Prostate gland (tissue), 2 donors: Measurements from ENCODE around the gene ZNF768. TPM values are rescaled to one million over a fixed set of nuclear protein-coding genes. Genes with fewer than 3 reads are reported as not detected.

Source experiments
- DNase-seq: peaks from one replicate; pipeline ENCODE4 v3.0.0-alpha.2; 2019; ENCODE audit warnings: low spot score
- H3K27ac ChIP-seq, 2 donors: fragments of 200-600 bp; sonication (generic); 2 replicates each; pipeline ENCODE4 v1.5.1; 2017 to 2019
- H3K27me3 ChIP-seq: fragments of 200-600 bp; sonication (generic); replicated peaks from 2 replicates; pipeline ENCODE4 v1.5.1; 2019; ENCODE audit not compliant: insufficient read depth
- H3K36me3 ChIP-seq, 2 donors: fragments of 200-600 bp; sonication (generic); 1 replicate in 1 of 2; 2 replicates in 1 of 2; pipeline versions ENCODE4 v1.5.1 to v1.8.1; 2017 to 2019
- H3K4me1 ChIP-seq: fragments of 200-600 bp; sonication (generic); replicated peaks from 2 replicates; pipeline ENCODE4 v1.5.1; 2019
- H3K4me3 ChIP-seq, 2 donors: fragments of 200-600 bp; sonication (generic); 2 replicates each; pipeline ENCODE4 v1.5.1; 2017 to 2019
- H3K9me3 ChIP-seq: fragments of 200-600 bp; sonication (generic); 2 replicates; pipeline ENCODE4 v1.5.1; 2017
- CTCF ChIP-seq, 4 experiments: fragments of 200-600 bp in 2 of 4; fragments of 450-650 bp in 2 of 4; sonication (generic) in 2 of 4; IDR thresholded peaks; 1 replicate in 3 of 4; 2 replicates in 1 of 4; pipeline ENCODE4 v1.5.1; 2016 to 2019; ENCODE audit warnings: antibody characterized with exemption in 4 of 4, mild to moderate bottlenecking in 2 of 4, moderate library complexity in 2 of 4
- POLR2A ChIP-seq: fragments of 450-650 bp; IDR thresholded peaks from one replicate; pipeline ENCODE4 v1.6.1; 2016; ENCODE audit warnings: antibody characterized with exemption, mild to moderate bottlenecking
- POLR2AphosphoS5 ChIP-seq: sonication (generic); formaldehyde crosslinking; IDR thresholded peaks from one replicate; pipeline ENCODE4 v1.6.1; 2017; ENCODE audit warnings: antibody characterized with exemption
- WGBS: methylation state at CpG from one replicate; pipeline ENCODE4 v1.1.5; 2018; 5-methylcytosine and 5-hydroxymethylcytosine counted together
- intact Hi-C: fragments of 100-400 bp; cut with DNase I; formaldehyde crosslinking; loops from one replicate; pipeline ENCODE4 v1.14.2; 2022
- total RNA-seq, 2 donors: library from RNA; depleted of rRNA; stranded (reverse); fragments of >200 nt; gene quantifications; one replicate each; pipeline ENCODE4 v1.1.0, GENCODE V29; 2016

The ZNF768 gene
- total RNA-seq, 2 donors from 2014 or later = 46.5 to 61.1 TPM

GRCh38 chr16:30532285-30533145 is 6.1 kb upstream of the ZNF768 start:
- intact Hi-C loops = no loop called here

GRCh38 chr16:30530163-30531037 is 4.0 kb upstream of the ZNF768 start:
- Histone ChIP-seq H3K27me3 (no peaks in the 10 kb centered on the region), H3K27ac (no peak overlapping the region), H3K9me3 (no peaks in the 10 kb centered on the region), H3K4me1 (peaks cover 6% of the 10 kb centered on the region), H3K36me3 (no peaks in the 10 kb centered on the region), H3K4me3 (no peak overlapping the region)
- 60% methylated on average over 13 of the region's 13 CpGs for WGBS
- DNase-seq = no peak
- intact Hi-C loops = no loop called here
- TF ChIP-seq CTCF (IDR thresholded peaks at IDR 0.05) (no peak), POLR2A (no peak)

More at GRCh38 chr16:30532285-30533145, 6.1 kb upstream of the ZNF768 start:
- DNase-seq = no peak
- TF ChIP-seq CTCF (IDR thresholded peaks at IDR 0.05) = no peak
- TF ChIP-seq POLR2AphosphoS5 = no peak
- no peak for TF ChIP-seq POLR2A
- Histone ChIP-seq H3K27me3 (no peaks in the 10 kb centered on the region), H3K9me3 (no peaks in the 10 kb centered on the region), H3K4me3 (no peak overlapping the region), H3K27ac (peak overlapping the region in 1 of 2 donors; percentile 94), H3K4me1 (peaks cover 10% of the 10 kb centered on the region), H3K36me3 (no peaks in the 10 kb centered on the region)
- 92% methylated on average over 57 of the region's 57 CpGs for WGBS

GRCh38 chr16:30528799-30529457 is 2.6 kb upstream of the ZNF768 start:
- intact Hi-C loops = loop anchor here (5.0 kb wide), 1 partner anchor 97 kb away; the partner anchor contains the start of gene DCTPP1
- H3K4me1 ChIP-seq = peaks cover 6% of the 10 kb centered on the region

More at GRCh38 chr16:30528799-30529457, 2.6 kb upstream of the ZNF768 start:
- 64% methylated on average over 4 of the region's 4 CpGs for WGBS
- no peaks in the 10 kb centered on the region for H3K9me3 ChIP-seq
- H3K27me3 ChIP-seq = no peaks in the 10 kb centered on the region
- DNase-seq = no peak
- H3K4me3 ChIP-seq = no peak overlapping the region
- no peak for TF ChIP-seq CTCF (IDR thresholded peaks at IDR 0.05)
- TF ChIP-seq POLR2AphosphoS5 = no peak
- TF ChIP-seq POLR2A = no peak
- H3K36me3 ChIP-seq = peaks cover 0 to 4% of the 10 kb centered on the region in 2 donors
- peak overlapping the region; percentile 96 to 99 for H3K27ac ChIP-seq
